ENCODE results near the gene VENTX. TPM values are rescaled to one million over a fixed set of nuclear protein-coding genes. Genes with fewer than 3 reads are reported as not detected.

Gene VENTX
- total RNA-seq, 1 experiment from 2014 or later = not detected

GRCh38 chr10:133207041-133207600 lies 30.5 kb upstream of the VENTX start:
- ChIA-PET POLR2A (no interaction called here), CTCF (no interaction called here), RAD21 (ENCODE audit: low non-redundant PET in 1 of 2, low total read pairs in 2 of 2, uncharacterized antibody in 2 of 2, unreplicated experiment in 2 of 2) (no interaction called here)
- TF ChIP-seq POLR2A (IDR thresholded peaks at IDR 0.05; ENCODE audit: borderline replicate concordance, extremely low read depth, insufficient read depth, insufficient read length) (no peak), REST (IDR thresholded peaks at IDR 0.05; ENCODE audit: low read depth) (no peak), POLR2AphosphoS5 (IDR thresholded peaks at IDR 0.05; ENCODE audit: low read depth, low read length) (no peak), CTCF (IDR thresholded peaks at IDR 0.05 in 2 of 3, conservative IDR thresholded peaks at IDR 0.05 in 1 of 3; ENCODE audit: borderline replicate concordance in 1 of 3, insufficient read depth in 1 of 3, low read depth in 2 of 3, low read length in 2 of 3) (no peak), SP1 (IDR thresholded peaks at IDR 0.05; ENCODE audit: low read depth) (no peak), EZH2phosphoT487 (IDR thresholded peaks at IDR 0.05; ENCODE audit: borderline replicate concordance) (no peak), CBX3 (IDR thresholded peaks at IDR 0.05; ENCODE audit: low read depth) (no peak), ZNF274 (IDR thresholded peaks at IDR 0.05; ENCODE audit: low read depth, low read length) (no peak), EZH2 (IDR thresholded peaks at IDR 0.05) (no peak), ZBTB33 (IDR thresholded peaks at IDR 0.05; ENCODE audit: extremely low read depth, insufficient replicate concordance, low read length) (no peak), YY1 (IDR thresholded peaks at IDR 0.05; ENCODE audit: extremely low read depth, insufficient replicate concordance, low read depth, low read length) (no peak), JUND (IDR thresholded peaks at IDR 0.05) (no peak), SRF (IDR thresholded peaks at IDR 0.05; ENCODE audit: low read depth) (no peak)
- no peaks in the 10 kb centered on the region for H3K9me3 ChIP-seq (ENCODE audit: control insufficient read depth in 1 of 2, insufficient read depth in 1 of 2, low read depth in 1 of 2, low read length in 2 of 2)
- no peaks in the 10 kb centered on the region for H3K4me1 ChIP-seq (ENCODE audit: control insufficient read depth in 1 of 2, insufficient read depth in 2 of 2, low read length in 2 of 2)
- ATAC-seq = no peak
- H3K4me2 ChIP-seq (ENCODE audit: low read length) = no peak overlapping the region
- no peak overlapping the region for H2AFZ ChIP-seq (ENCODE audit: low read depth, low read length, poor library complexity, severe bottlenecking)
- H3K4me3 ChIP-seq (replicated peaks in 1 of 2; ENCODE audit: low read depth in 1 of 2, low read length in 2 of 2) = no peak overlapping the region
- H4K20me1 ChIP-seq (ENCODE audit: insufficient read depth) = no peaks in the 10 kb centered on the region
- no peaks in the 10 kb centered on the region for H3K9me2 ChIP-seq (ENCODE audit: insufficient read depth)
- no peak overlapping the region for H3K9ac ChIP-seq (ENCODE audit: low read length)
- intact Hi-C loops (cut with micrococcal nuclease) = no loop called here
- no TSS peak for BruUV-seq (replicated peaks)
- no peaks in the 10 kb centered on the region for H3K27me3 ChIP-seq (ENCODE audit: insufficient read depth, low read length)
- no peaks in the 10 kb centered on the region for H3K79me2 ChIP-seq (ENCODE audit: insufficient read depth, low read length)
- H3K36me3 ChIP-seq (ENCODE audit: control insufficient read depth in 1 of 2, insufficient read depth in 2 of 2, low read length in 2 of 2) = no peaks in the 10 kb centered on the region
- DNase-seq (ENCODE audit: low read depth, low spot score) = no peak
- H3K27ac ChIP-seq (ENCODE audit: low read depth, low read length) = no peak overlapping the region

Data from HCT116 (cell line).